NT2/D1 (cell line): ENCODE results near the gene LHFPL4.
A peak's percentile ranks its signal among the peaks of the same experiment; 100 is the strongest.

Experiments used
- DNase-seq: peaks from one replicate; pipeline ENCODE4 v3.0.0-alpha.2; 2011; ENCODE audit warnings: low read depth, low spot score
- H3K27me3 ChIP-seq: 2 replicates; pipeline ENCODE4 v1.6.0; 2011; ENCODE audit warnings: mild to moderate bottlenecking; ENCODE audit not compliant: insufficient read length, insufficient read depth
- H3K36me3 ChIP-seq: 2 replicates; pipeline ENCODE4 v1.6.1; 2011; ENCODE audit warnings: mild to moderate bottlenecking, low read length, mixed read lengths; ENCODE audit not compliant: insufficient read depth, insufficient read length
- H3K4me1 ChIP-seq: 2 replicates; pipeline ENCODE4 v1.5.1; 2011; ENCODE audit not compliant: insufficient read depth, insufficient read length
- H3K4me3 ChIP-seq: 2 replicates; pipeline ENCODE4 v1.5.1; 2011; ENCODE audit warnings: low read depth; ENCODE audit not compliant: insufficient read length
- H3K9ac ChIP-seq: 2 replicates; pipeline ENCODE4 v1.6.0; 2011; ENCODE audit warnings: low read depth; ENCODE audit not compliant: insufficient read length
- H3K9me3 ChIP-seq: 2 replicates; pipeline ENCODE4 v1.5.1; 2011; ENCODE audit warnings: mild to moderate bottlenecking, low read length; ENCODE audit not compliant: insufficient read depth
- SUZ12 ChIP-seq: IDR thresholded peaks from 2 replicates; pipeline ENCODE4 v1.6.1; 2011; ENCODE audit not compliant: insufficient read length, insufficient read depth; ENCODE audit errors: extremely low read depth
- YY1 ChIP-seq: IDR thresholded peaks from 2 replicates; pipeline ENCODE4 v1.6.1; 2011; ENCODE audit not compliant: insufficient read length, insufficient read depth
- ZNF274 ChIP-seq: IDR thresholded peaks from 2 replicates; pipeline ENCODE4 v1.6.1; 2011; ENCODE audit warnings: mild to moderate bottlenecking, low read depth, low read length

Gene LHFPL4

GRCh38 chr3:9590282-9590791 is 36.7 kb upstream of the LHFPL4 start:
- no peaks in the 10 kb centered on the region for H3K4me1 ChIP-seq
- TF ChIP-seq YY1 (no peak), ZNF274 (no peak), SUZ12 (no peak)
- no peaks in the 10 kb centered on the region for H3K27me3 ChIP-seq
- H3K4me3 ChIP-seq = no peak overlapping the region
- no peaks in the 10 kb centered on the region; the same call in 1 of the 2 replicates for H3K9me3 ChIP-seq
- DNase-seq = no peak
- no peak overlapping the region for H3K9ac ChIP-seq
- H3K36me3 ChIP-seq = no peaks in the 10 kb centered on the region

GRCh38 chr3:9583792-9584191 is 30.2 kb upstream of the LHFPL4 start:
- no peak overlapping the region for H3K4me3 ChIP-seq
- H3K27me3 ChIP-seq = no peaks in the 10 kb centered on the region
- peaks cover 14% of the 10 kb centered on the region for H3K9me3 ChIP-seq
- H3K9ac ChIP-seq = no peak overlapping the region
- no peak for DNase-seq
- no peaks in the 10 kb centered on the region for H3K4me1 ChIP-seq
- H3K36me3 ChIP-seq = no peaks in the 10 kb centered on the region
- no peak for TF ChIP-seq SUZ12
- no peak for TF ChIP-seq ZNF274
- no peak for TF ChIP-seq YY1

- no peaks in the 10 kb centered on the region for H3K27me3 ChIP-seq
- H3K36me3 ChIP-seq = no peaks in the 10 kb centered on the region
- H3K9ac ChIP-seq = no peak overlapping the region
- DNase-seq = no peak
- H3K9me3 ChIP-seq = peaks cover 14% of the 10 kb centered on the region
- no peak overlapping the region for H3K4me3 ChIP-seq
- H3K4me1 ChIP-seq = no peaks in the 10 kb centered on the region
- TF ChIP-seq SUZ12 (no peak), YY1 (no peak), ZNF274 (no peak)
Observed at GRCh38 chr3:9583371-9583770, 29.7 kb upstream of the LHFPL4 start.

GRCh38 chr3:9582332-9582731 is 28.7 kb upstream of the LHFPL4 start:
- Histone ChIP-seq H3K4me3 (no peak overlapping the region), H3K27me3 (no peaks in the 10 kb centered on the region), H3K4me1 (no peaks in the 10 kb centered on the region), H3K36me3 (no peaks in the 10 kb centered on the region), H3K9me3 (peaks cover 14% of the 10 kb centered on the region), H3K9ac (no peak overlapping the region)
- TF ChIP-seq YY1 = no peak
- DNase-seq = peak; percentile 6

GRCh38 chr3:9581742-9582141 is 28.1 kb upstream of the LHFPL4 start:
- H3K4me3 ChIP-seq = no peak overlapping the region
- DNase-seq = no peak
- H3K4me1 ChIP-seq = no peaks in the 10 kb centered on the region
- H3K9me3 ChIP-seq = peaks cover 14% of the 10 kb centered on the region
- no peaks in the 10 kb centered on the region for H3K27me3 ChIP-seq
- no peaks in the 10 kb centered on the region for H3K36me3 ChIP-seq
- no peak for TF ChIP-seq YY1
- no peak for TF ChIP-seq ZNF274
- TF ChIP-seq SUZ12 = no peak
- no peak overlapping the region for H3K9ac ChIP-seq

GRCh38 chr3:9569054-9569453 is 15.4 kb upstream of the LHFPL4 start:
- no peak for DNase-seq
- H3K9ac ChIP-seq = no peak overlapping the region
- peaks cover 23% of the 10 kb centered on the region for H3K9me3 ChIP-seq
- H3K4me3 ChIP-seq = no peak overlapping the region
- no peaks in the 10 kb centered on the region for H3K36me3 ChIP-seq
- H3K4me1 ChIP-seq = no peaks in the 10 kb centered on the region
- no peaks in the 10 kb centered on the region for H3K27me3 ChIP-seq
- TF ChIP-seq YY1 = no peak
- no peak for TF ChIP-seq SUZ12
- no peak for TF ChIP-seq ZNF274

- no peak for DNase-seq
- Histone ChIP-seq H3K27me3 (no peaks in the 10 kb centered on the region), H3K4me1 (no peaks in the 10 kb centered on the region), H3K4me3 (no peak overlapping the region), H3K9me3 (peaks cover 22% of the 10 kb centered on the region), H3K9ac (no peak overlapping the region), H3K36me3 (no peaks in the 10 kb centered on the region)
- no peak for TF ChIP-seq ZNF274
- no peak for TF ChIP-seq YY1
- no peak for TF ChIP-seq SUZ12
Observed at GRCh38 chr3:9565316-9565715, 11.7 kb upstream of the LHFPL4 start.
